ENCODE results near the gene MACO1. TPM values are rescaled to one million over a fixed set of nuclear protein-coding genes. Genes with fewer than 3 reads are reported as not detected.
"Not testable (repeated sequence)": the region's sequence is repeated elsewhere in the genome, so short reads cannot be mapped to it uniquely, and the experiment has no call there.

Gene MACO1
- total RNA-seq, 2 donors from 2014 or later = 17.7 to 28.2 TPM

DNA sequence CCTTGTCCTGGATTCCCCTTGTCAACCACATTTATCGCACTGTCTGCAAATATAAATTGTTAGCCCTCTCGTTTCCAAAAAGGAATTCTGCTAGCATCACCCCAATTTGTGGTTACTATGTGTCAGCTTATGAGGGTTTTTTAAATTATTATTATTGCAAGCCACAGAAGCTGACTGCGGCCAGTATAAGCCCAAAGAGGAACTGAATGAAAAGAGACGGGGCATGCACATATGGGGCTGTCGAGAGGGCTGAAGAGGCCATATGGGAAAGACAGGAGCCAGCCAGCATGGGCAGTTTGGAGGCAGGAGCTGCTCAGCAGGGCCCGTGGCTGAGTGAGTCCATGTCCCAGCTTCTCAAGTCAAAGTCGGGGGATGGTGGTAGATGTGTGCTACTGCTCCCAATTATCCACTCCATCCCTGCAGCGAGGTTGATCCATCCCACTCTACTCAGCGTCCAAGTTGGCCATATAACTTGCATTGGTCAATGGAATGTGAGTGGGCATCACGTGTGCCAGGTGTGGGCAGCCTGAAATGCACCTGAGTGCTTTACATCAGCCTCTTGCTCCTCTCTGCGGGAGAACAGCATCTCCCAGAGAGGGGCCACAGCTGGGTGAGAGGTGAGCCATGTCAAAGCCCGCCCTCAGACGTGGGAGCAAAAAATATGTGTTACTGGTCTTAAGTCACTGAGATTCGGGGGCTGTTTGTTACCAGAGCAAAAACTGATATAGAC lies 75.1 kb downstream of the MACO1 start:
- H3K27ac ChIP-seq = no peak overlapping the region
- H3K36me3 ChIP-seq = no peaks in the 10 kb centered on the region
- TF ChIP-seq, protein P1, sequence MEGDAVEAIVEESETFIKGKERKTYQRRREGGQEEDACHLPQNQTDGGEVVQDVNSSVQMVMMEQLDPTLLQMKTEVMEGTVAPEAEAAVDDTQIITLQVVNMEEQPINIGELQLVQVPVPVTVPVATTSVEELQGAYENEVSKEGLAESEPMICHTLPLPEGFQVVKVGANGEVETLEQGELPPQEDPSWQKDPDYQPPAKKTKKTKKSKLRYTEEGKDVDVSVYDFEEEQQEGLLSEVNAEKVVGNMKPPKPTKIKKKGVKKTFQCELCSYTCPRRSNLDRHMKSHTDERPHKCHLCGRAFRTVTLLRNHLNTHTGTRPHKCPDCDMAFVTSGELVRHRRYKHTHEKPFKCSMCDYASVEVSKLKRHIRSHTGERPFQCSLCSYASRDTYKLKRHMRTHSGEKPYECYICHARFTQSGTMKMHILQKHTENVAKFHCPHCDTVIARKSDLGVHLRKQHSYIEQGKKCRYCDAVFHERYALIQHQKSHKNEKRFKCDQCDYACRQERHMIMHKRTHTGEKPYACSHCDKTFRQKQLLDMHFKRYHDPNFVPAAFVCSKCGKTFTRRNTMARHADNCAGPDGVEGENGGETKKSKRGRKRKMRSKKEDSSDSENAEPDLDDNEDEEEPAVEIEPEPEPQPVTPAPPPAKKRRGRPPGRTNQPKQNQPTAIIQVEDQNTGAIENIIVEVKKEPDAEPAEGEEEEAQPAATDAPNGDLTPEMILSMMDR (IDR thresholded peaks at IDR 0.05) = no peak
- H3K27me3 ChIP-seq = no peaks in the 10 kb centered on the region
- peaks cover 7% of the 10 kb centered on the region for H3K4me1 ChIP-seq
- H3K4me3 ChIP-seq = no peak overlapping the region
- no peaks in the 10 kb centered on the region for H3K9me3 ChIP-seq
- intact Hi-C loops (cut with DNase I) = no loop called here
- no peak for DNase-seq
- H3K9ac ChIP-seq (ENCODE audit: low read depth in 2 of 2, low read length in 2 of 2) = peak overlapping the region in 1 of 2 donors; percentile 3

DNA sequence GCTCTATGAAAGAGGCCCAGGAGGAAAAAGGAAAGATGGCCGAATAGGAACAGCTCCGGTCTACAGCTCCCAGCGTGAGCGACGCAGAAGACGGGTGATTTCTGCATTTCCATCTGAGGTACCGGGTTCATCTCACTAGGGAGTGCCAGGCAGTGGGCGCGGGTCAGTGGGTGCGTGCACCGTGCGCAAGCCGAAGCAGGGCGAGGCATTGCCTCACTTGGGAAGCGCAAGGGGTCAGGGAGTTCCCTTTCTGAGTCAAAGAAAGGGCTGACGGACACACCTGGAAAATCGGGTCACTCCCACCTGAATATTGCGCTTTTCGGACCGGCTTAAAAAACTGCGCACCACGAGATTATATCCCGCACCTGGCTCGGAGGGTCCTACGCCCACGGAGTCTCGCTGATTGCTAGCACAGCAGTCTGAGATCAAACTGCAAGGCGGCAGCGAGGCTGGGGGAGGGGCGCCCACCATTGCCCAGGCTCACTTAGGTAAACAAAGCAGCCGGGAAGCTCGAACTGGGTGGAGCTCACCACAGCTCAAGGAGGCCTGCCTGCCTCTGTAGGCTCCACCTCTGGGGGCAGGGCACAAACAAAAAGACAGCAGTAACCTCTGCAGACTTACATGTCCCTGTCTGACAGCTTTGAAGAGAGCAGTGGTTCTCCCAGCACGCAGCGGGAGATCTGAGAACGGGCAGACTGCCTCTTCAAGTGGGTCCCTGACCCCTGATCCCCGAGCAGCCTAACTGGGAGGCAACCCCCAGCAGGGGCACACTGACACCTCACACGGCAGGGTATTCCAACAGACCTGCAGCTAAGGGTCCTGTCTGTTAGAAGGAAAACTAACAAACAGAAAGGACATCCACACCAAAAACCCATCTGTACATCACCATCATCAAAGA lies 76.1 kb downstream of the MACO1 start:
- H3K9me3 ChIP-seq; H3K27ac ChIP-seq; H3K4me3 ChIP-seq; H3K4me1 ChIP-seq; intact Hi-C loops (cut with DNase I); H3K27me3 ChIP-seq; H3K36me3 ChIP-seq: not testable (repeated sequence)
- H3K9ac ChIP-seq (ENCODE audit: low read depth in 2 of 2, low read length in 2 of 2) = peak overlapping the region in 1 of 2 donors; percentile 3
- DNase-seq = peak; percentile 66

DNA sequence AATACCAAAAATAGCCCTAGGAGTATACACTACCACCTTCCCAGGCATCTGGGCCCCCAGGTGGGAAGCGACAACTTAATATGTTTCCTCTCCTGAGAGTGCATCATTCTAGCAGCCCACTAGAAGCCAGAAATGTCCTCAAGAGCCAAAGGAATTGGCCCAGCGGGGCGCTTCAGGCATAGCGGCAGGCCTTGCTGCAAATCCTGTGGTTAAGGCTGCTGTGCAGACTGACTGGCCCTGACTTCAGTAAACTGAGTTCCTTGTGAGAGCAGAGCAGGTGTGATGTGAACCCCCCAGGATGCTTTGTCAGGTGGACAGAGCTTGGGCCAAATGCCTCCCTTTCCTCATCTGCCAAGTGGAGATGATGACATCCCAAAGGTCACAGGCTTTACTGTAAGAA lies 83.0 kb downstream of the MACO1 start:
- Histone ChIP-seq H3K27ac (no peak overlapping the region), H3K4me1 (no peaks in the 10 kb centered on the region), H3K4me3 (no peak overlapping the region), H3K36me3 (no peaks in the 10 kb centered on the region), H3K9me3 (no peaks in the 10 kb centered on the region), H3K27me3 (no peaks in the 10 kb centered on the region), H3K9ac (ENCODE audit: low read depth in 2 of 2, low read length in 2 of 2) (no peak overlapping the region)
- DNase-seq = no peak
- TF ChIP-seq, protein P1 (IDR thresholded peaks at IDR 0.05) = no peak
- intact Hi-C loops (cut with DNase I) = no loop called here

DNA sequence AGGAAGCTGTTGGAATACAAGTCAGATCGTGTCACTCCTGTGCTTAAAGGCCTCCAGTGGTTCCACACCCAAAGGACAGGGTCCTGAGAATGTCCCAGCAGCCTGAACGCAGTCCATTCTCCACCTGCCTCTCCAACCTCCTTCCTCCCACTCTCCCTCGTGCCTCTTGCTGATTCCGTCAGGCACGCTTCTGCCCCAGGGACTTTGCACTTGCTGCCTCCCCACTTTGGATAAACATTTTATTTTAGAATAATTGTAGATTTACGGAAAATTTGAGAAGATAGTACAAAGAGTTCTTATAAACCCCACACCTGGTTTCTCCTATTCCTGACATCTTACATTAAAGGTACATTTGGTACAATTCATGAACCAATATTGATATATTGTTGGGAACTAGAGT lies 84.3 kb downstream of the MACO1 start:
- Histone ChIP-seq H3K9ac (ENCODE audit: low read depth in 2 of 2, low read length in 2 of 2) (no peak overlapping the region), H3K4me1 (no peaks in the 10 kb centered on the region), H3K4me3 (no peak overlapping the region), H3K36me3 (no peaks in the 10 kb centered on the region), H3K9me3 (no peaks in the 10 kb centered on the region), H3K27ac (no peak overlapping the region), H3K27me3 (no peaks in the 10 kb centered on the region)
- TF ChIP-seq, protein P1 (IDR thresholded peaks at IDR 0.05) = no peak
- intact Hi-C loops (cut with DNase I) = no loop called here
- no peak for DNase-seq

DNA sequence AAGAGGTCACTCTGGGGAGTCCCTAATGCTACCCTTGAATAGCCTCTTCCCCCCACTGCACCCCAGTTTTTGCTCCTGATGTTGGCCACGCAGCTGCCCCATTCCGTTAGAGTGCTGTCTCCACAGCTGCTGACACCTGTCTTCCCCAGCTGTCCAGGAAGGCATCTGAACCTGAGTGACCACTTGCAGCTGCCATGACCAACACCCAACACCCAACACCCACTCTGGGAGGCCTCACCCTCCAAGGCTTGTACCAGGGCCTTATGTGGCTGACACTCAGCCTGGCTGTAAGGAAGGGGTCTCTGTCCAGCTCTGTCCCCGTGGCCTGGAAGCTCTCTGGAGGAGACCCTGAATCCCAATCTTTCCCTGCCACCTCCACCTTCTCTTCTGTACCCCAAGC lies 86.0 kb downstream of the MACO1 start:
- intact Hi-C loops (cut with DNase I) = no loop called here
- TF ChIP-seq, protein P1 (IDR thresholded peaks at IDR 0.05) = no peak
- no peak overlapping the region for H3K9ac ChIP-seq (ENCODE audit: low read depth in 2 of 2, low read length in 2 of 2)
- no peaks in the 10 kb centered on the region for H3K9me3 ChIP-seq
- no peaks in the 10 kb centered on the region for H3K36me3 ChIP-seq
- no peak overlapping the region for H3K4me3 ChIP-seq
- no peak overlapping the region for H3K27ac ChIP-seq
- H3K4me1 ChIP-seq = no peaks in the 10 kb centered on the region
- no peak for DNase-seq
- H3K27me3 ChIP-seq = no peaks in the 10 kb centered on the region
